Hepatocyte (in vitro differentiated cells): ENCODE data around the gene KLRK1. TPM values are rescaled to one million over a fixed set of nuclear protein-coding genes. Genes with fewer than 3 reads are reported as not detected.
"Not testable (repeated sequence)": the region's sequence is repeated elsewhere in the genome, so short reads cannot be mapped to it uniquely, and the experiment has no call there.

Experiments used
- DNase-seq: peaks from one replicate; pipeline ENCODE4 v3.0.0-alpha.2; 2016; ENCODE audit warnings: low spot score
- H2AFZ ChIP-seq: fragments of 200-600 bp; sonication (generic); 2 replicates; pipeline ENCODE4 v1.6.0; 2016; ENCODE audit warnings: antibody characterized with exemption, mild to moderate bottlenecking
- H3K27ac ChIP-seq: fragments of 200-600 bp; sonication (generic); 2 replicates; pipeline ENCODE4 v1.5.1; 2016; ENCODE audit warnings: mild to moderate bottlenecking
- H3K27me3 ChIP-seq: fragments of 200-600 bp; sonication (generic); 2 replicates; pipeline ENCODE4 v1.6.1; 2016
- H3K36me3 ChIP-seq: fragments of 200-600 bp; sonication (generic); replicated peaks from 2 replicates; pipeline ENCODE4 v1.5.1; 2016; ENCODE audit warnings: low read depth; ENCODE audit not compliant: insufficient read depth
- H3K4me1 ChIP-seq: fragments of 200-600 bp; sonication (generic); 2 replicates; pipeline ENCODE4 v1.5.1; 2016; ENCODE audit warnings: mild to moderate bottlenecking, moderate library complexity; ENCODE audit not compliant: insufficient read depth
- H3K4me2 ChIP-seq: fragments of 200-600 bp; sonication (generic); 2 replicates; pipeline ENCODE4 v1.6.0; 2016
- H3K4me3 ChIP-seq: fragments of 200-600 bp; sonication (generic); 2 replicates; pipeline ENCODE4 v1.5.1; 2016; ENCODE audit warnings: mild to moderate bottlenecking
- H3K79me2 ChIP-seq: fragments of 200-600 bp; sonication (generic); 2 replicates; pipeline ENCODE4 v1.6.0; 2017; ENCODE audit warnings: mild to moderate bottlenecking
- H3K9me2 ChIP-seq: fragments of 200-600 bp; sonication (generic); replicated peaks from 2 replicates; pipeline ENCODE4 v1.6.0; 2017; ENCODE audit warnings: mild to moderate bottlenecking; ENCODE audit not compliant: insufficient read depth
- H3K9me3 ChIP-seq: fragments of 200-600 bp; sonication (generic); 2 replicates; pipeline ENCODE4 v1.5.1; 2016; ENCODE audit warnings: low read depth, mild to moderate bottlenecking
- H4K20me1 ChIP-seq: fragments of 200-600 bp; sonication (generic); 2 replicates; pipeline ENCODE4 v1.6.0; 2016; ENCODE audit warnings: mild to moderate bottlenecking; ENCODE audit not compliant: insufficient read depth, poor library complexity, severe bottlenecking
- EZH2 ChIP-seq: fragments of 200-600 bp; sonication (generic); IDR thresholded peaks from 2 replicates; pipeline ENCODE4 v1.6.1; 2016; ENCODE audit warnings: antibody characterized with exemption, mild to moderate bottlenecking, borderline replicate concordance
- EZH2phosphoT487 ChIP-seq: fragments of 200-600 bp; sonication (generic); IDR thresholded peaks from one replicate; pipeline ENCODE4 v1.6.1; 2018; ENCODE audit warnings: antibody characterized with exemption, mild to moderate bottlenecking, low read depth, moderate library complexity; ENCODE audit not compliant: unreplicated experiment, severe bottlenecking
- WGBS: methylation state at CpG from one replicate; pipeline ENCODE4 v1.1.6; 2016; ENCODE audit warnings: low lambda C conversion rate; ENCODE audit errors: missing lambda C conversion rate; 5-methylcytosine and 5-hydroxymethylcytosine counted together
- polyA plus RNA-seq: library from polyadenylated mRNA; unstranded; fragments of >200 nt; fragmentation: Nextera tagmentation; extraction: Ambion mirVana; gene quantifications from 2 replicates; pipeline ENCODE4 v1.2.1, GENCODE V29; 2016
- total RNA-seq: library from RNA; depleted of rRNA; stranded (reverse); fragments of >200 nt; gene quantifications from 2 replicates; pipeline ENCODE4 v1.2.3, GENCODE V29; 2014
- TF ChIP-seq, protein P1 (sequence below): fragments of 200-600 bp; sonication (generic); IDR thresholded peaks from 2 replicates; pipeline ENCODE4 v1.5.1; 2016; ENCODE audit warnings: antibody characterized with exemption, mild to moderate bottlenecking; ENCODE audit not compliant: poor library complexity

The KLRK1 gene
- total and polyA plus RNA-seq, 2 experiments from 2014 or later = 0.23 TPM; not detected in 1

DNA sequence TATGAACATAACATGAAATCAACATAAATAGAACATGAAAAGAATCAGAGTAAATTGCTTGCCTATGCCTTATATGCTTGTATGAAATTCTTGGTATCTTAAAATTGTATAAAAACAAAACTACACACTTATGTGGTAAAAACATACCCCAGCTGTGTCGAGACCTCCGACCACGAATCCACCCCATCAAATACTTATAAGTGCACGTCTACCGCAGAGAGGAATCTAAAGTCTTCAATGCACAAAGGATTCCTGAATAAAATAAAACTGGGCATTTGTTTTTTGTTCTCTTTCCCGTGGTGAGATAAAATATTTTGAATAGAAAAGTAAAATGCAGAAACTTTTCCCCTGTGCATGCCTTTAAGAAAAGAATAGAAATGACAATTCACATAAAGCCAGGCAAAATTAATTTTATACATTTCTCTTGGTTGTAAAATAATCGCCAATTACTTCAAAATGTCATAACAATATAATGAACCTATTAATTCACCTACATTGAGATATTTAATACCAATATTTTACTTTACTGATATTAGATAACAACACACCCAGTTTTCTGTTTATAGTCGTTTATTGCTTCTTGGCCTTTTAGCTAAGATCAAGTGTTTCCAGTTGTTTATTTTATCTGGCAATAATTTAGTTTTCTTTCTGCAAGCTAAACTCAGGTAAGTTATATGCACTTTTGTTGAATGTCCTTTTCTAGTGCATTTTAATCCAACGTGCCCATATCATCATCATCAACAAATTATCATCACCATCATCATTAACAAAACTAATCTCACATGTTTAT is 1.0 kb downstream of the KLRK1 start:
- Histone ChIP-seq H3K27ac (no peak overlapping the region), H3K9me3 (no peaks in the 10 kb centered on the region), H3K27me3 (no peaks in the 10 kb centered on the region), H3K36me3 (no peaks in the 10 kb centered on the region), H4K20me1 (no peaks in the 10 kb centered on the region), H3K9me2 (no peaks in the 10 kb centered on the region), H3K4me1 (peaks cover 4% of the 10 kb centered on the region), H3K4me3 (no peak overlapping the region), H2AFZ (no peak overlapping the region), H3K4me2 (no peak overlapping the region), H3K79me2 (no peaks in the 10 kb centered on the region)
- no peak for DNase-seq
- 82% methylated on average over 9 of the region's 9 CpGs for WGBS
- no peak for TF ChIP-seq EZH2
- TF ChIP-seq EZH2phosphoT487 = no peak
- TF ChIP-seq, protein P1, sequence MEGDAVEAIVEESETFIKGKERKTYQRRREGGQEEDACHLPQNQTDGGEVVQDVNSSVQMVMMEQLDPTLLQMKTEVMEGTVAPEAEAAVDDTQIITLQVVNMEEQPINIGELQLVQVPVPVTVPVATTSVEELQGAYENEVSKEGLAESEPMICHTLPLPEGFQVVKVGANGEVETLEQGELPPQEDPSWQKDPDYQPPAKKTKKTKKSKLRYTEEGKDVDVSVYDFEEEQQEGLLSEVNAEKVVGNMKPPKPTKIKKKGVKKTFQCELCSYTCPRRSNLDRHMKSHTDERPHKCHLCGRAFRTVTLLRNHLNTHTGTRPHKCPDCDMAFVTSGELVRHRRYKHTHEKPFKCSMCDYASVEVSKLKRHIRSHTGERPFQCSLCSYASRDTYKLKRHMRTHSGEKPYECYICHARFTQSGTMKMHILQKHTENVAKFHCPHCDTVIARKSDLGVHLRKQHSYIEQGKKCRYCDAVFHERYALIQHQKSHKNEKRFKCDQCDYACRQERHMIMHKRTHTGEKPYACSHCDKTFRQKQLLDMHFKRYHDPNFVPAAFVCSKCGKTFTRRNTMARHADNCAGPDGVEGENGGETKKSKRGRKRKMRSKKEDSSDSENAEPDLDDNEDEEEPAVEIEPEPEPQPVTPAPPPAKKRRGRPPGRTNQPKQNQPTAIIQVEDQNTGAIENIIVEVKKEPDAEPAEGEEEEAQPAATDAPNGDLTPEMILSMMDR = no peak

- not testable (repeated sequence) for H3K4me2 ChIP-seq, H3K27ac ChIP-seq, H3K4me1 ChIP-seq, H3K36me3 ChIP-seq, H3K9me3 ChIP-seq, H3K27me3 ChIP-seq, H2AFZ ChIP-seq, H3K9me2 ChIP-seq, H4K20me1 ChIP-seq, H3K79me2 ChIP-seq, DNase-seq, H3K4me3 ChIP-seq
- 95% methylated on average over 6 of the region's 6 CpGs for WGBS
Measured at GRCh38 chr12:10387498-10387897, 2.3 kb downstream of the KLRK1 start.

- 80% methylated on average over 1 of the region's 1 CpG for WGBS
- H4K20me1 ChIP-seq = no peaks in the 10 kb centered on the region
- H3K9me3 ChIP-seq = no peaks in the 10 kb centered on the region
- H3K36me3 ChIP-seq = no peaks in the 10 kb centered on the region
- no peaks in the 10 kb centered on the region for H3K27me3 ChIP-seq
- no peak overlapping the region for H2AFZ ChIP-seq
- no peaks in the 10 kb centered on the region for H3K9me2 ChIP-seq
- no peak overlapping the region for H3K4me3 ChIP-seq
- no peak overlapping the region for H3K4me2 ChIP-seq
- H3K79me2 ChIP-seq = no peaks in the 10 kb centered on the region
- no peak for TF ChIP-seq EZH2phosphoT487
- no peak overlapping the region for H3K27ac ChIP-seq
- peaks cover 4% of the 10 kb centered on the region for H3K4me1 ChIP-seq
- no peak for DNase-seq
Measured at GRCh38 chr12:10386857-10387256, 3.0 kb downstream of the KLRK1 start.

DNA sequence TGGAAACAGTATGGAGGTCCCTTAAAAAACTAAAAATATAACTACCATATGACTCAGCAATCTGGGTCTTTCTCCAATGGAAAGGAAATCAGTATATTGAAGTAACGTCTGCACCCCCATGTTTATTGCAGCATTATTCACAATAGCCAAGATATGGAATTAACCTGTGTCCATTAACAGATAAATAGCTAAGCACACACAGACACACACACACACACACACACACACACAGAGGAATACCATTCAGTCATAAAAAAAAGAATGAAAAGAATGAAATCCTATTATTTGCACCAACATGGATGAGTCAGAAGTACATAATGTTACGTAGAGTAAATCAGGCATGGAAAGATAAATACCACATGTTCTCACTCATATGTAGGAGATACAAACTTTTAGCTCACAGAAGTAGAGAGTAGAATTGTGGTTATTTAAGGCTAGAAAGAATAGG is 4.7 kb downstream of the KLRK1 start:
- TF ChIP-seq EZH2 = no peak
- no peak for TF ChIP-seq EZH2phosphoT487
- TF ChIP-seq, protein P1 = no peak
- Histone ChIP-seq H3K9me3 (no peaks in the 10 kb centered on the region), H3K27me3 (no peaks in the 10 kb centered on the region), H3K79me2 (no peaks in the 10 kb centered on the region), H3K9me2 (no peaks in the 10 kb centered on the region), H3K36me3 (no peaks in the 10 kb centered on the region), H3K4me3 (no peak overlapping the region), H3K27ac (no peak overlapping the region), H3K4me2 (peak overlapping the region; percentile 1), H4K20me1 (no peaks in the 10 kb centered on the region), H2AFZ (no peak overlapping the region), H3K4me1 (peaks cover 4% of the 10 kb centered on the region)
- 41% methylated on average over 2 of the region's 2 CpGs for WGBS
- DNase-seq = peak; percentile 35
